ENCODE data around the gene PLA2G4F. TPM values are rescaled to one million over a fixed set of nuclear protein-coding genes. Genes with fewer than 3 reads are reported as not detected.
A peak's percentile ranks its signal among the peaks of the same experiment; 100 is the strongest.

Gene PLA2G4F
- total RNA-seq, 1 donor = not detected

- no peak for TF ChIP-seq CTCF (IDR thresholded peaks at IDR 0.05; ENCODE audit: extremely low read depth, low read depth, low read length)
These were observed 10.6 kb downstream of the PLA2G4F start for GRCh38 chr15:42145546-42146455.

GRCh38 chr15:42144841-42145375 is 11.5 kb downstream of the PLA2G4F start:
- DNase-seq (ENCODE audit: insufficient read length, low spot score, missing footprints) = peak; percentile 73
- H3K4me3 ChIP-seq (ENCODE audit: insufficient read depth, low read length) = no peak overlapping the region
- H3K36me3 ChIP-seq (ENCODE audit: insufficient read depth, low read length) = no peaks in the 10 kb centered on the region
- H4K20me1 ChIP-seq (ENCODE audit: insufficient read depth, low read length) = no peaks in the 10 kb centered on the region
- peaks cover 22% of the 10 kb centered on the region for H3K27me3 ChIP-seq (ENCODE audit: insufficient read depth, low read length)
- no peak overlapping the region for H2AFZ ChIP-seq (ENCODE audit: low read length)
- no peak for TF ChIP-seq CTCF (IDR thresholded peaks at IDR 0.05; ENCODE audit: extremely low read depth, low read depth, low read length)
- no peak overlapping the region for H3K27ac ChIP-seq (ENCODE audit: low read depth, low read length)
- no peaks in the 10 kb centered on the region for H3K79me2 ChIP-seq (ENCODE audit: insufficient read depth, low read length)
- H3K4me1 ChIP-seq (ENCODE audit: insufficient read depth, low read length) = no peaks in the 10 kb centered on the region
- H3K4me2 ChIP-seq (ENCODE audit: insufficient read depth, low read length) = no peak overlapping the region
- H3K9me3 ChIP-seq (ENCODE audit: low read depth, low read length) = no peaks in the 10 kb centered on the region

More at GRCh38 chr15:42145546-42146455, 10.6 kb downstream of the PLA2G4F start:
- DNase-seq (ENCODE audit: insufficient read length, low spot score, missing footprints) = peak; percentile 83
- Histone ChIP-seq H3K4me3 (ENCODE audit: insufficient read depth, low read length) (no peak overlapping the region), H3K4me2 (ENCODE audit: insufficient read depth, low read length) (no peak overlapping the region), H3K36me3 (ENCODE audit: insufficient read depth, low read length) (no peaks in the 10 kb centered on the region), H3K9me3 (ENCODE audit: low read depth, low read length) (no peaks in the 10 kb centered on the region), H3K27ac (ENCODE audit: low read depth, low read length) (no peak overlapping the region), H3K27me3 (ENCODE audit: insufficient read depth, low read length) (peaks cover 19% of the 10 kb centered on the region), H4K20me1 (ENCODE audit: insufficient read depth, low read length) (no peaks in the 10 kb centered on the region), H3K79me2 (ENCODE audit: insufficient read depth, low read length) (no peaks in the 10 kb centered on the region), H3K4me1 (ENCODE audit: insufficient read depth, low read length) (peaks cover under 1% of the 10 kb centered on the region), H2AFZ (ENCODE audit: low read length) (no peak overlapping the region)

GRCh38 chr15:42143866-42144625 is 12.4 kb downstream of the PLA2G4F start:
- Histone ChIP-seq H4K20me1 (ENCODE audit: insufficient read depth, low read length) (no peaks in the 10 kb centered on the region), H3K79me2 (ENCODE audit: insufficient read depth, low read length) (no peaks in the 10 kb centered on the region), H3K36me3 (ENCODE audit: insufficient read depth, low read length) (no peaks in the 10 kb centered on the region), H3K27ac (ENCODE audit: low read depth, low read length) (no peak overlapping the region), H3K9me3 (ENCODE audit: low read depth, low read length) (no peaks in the 10 kb centered on the region), H3K4me1 (ENCODE audit: insufficient read depth, low read length) (no peaks in the 10 kb centered on the region), H2AFZ (ENCODE audit: low read length) (no peak overlapping the region), H3K27me3 (ENCODE audit: insufficient read depth, low read length) (peaks cover 22% of the 10 kb centered on the region), H3K4me2 (ENCODE audit: insufficient read depth, low read length) (no peak overlapping the region), H3K4me3 (ENCODE audit: insufficient read depth, low read length) (no peak overlapping the region)
- no peak for DNase-seq (ENCODE audit: insufficient read length, low spot score, missing footprints)
- no peak for TF ChIP-seq CTCF (IDR thresholded peaks at IDR 0.05; ENCODE audit: extremely low read depth, low read depth, low read length)
